Activated T-helper 1 cell treated with anti-CD3 and anti-CD28 coated beads, Interleukin-12 subunit alpha, Interleukin-12 subunit beta, Interleukin-2, Interleukin-4 antibody, amounts not matched to agents 30 ng/mL and 10 ng/mL and 1 ng/mL, durations not matched to agents 14 hours and 24 hours and 36 hours (primary cell): ENCODE data around the gene FSCB. TPM values are rescaled to one million over a fixed set of nuclear protein-coding genes. Genes with fewer than 3 reads are reported as not detected.
"Not testable (repeated sequence)": the region's sequence is repeated elsewhere in the genome, so short reads cannot be mapped to it uniquely, and the experiment has no call there.

Source experiments
- DNase-seq: peaks from one replicate; pipeline ENCODE4 v3.0.0; 2021; ENCODE audit warnings: low spot score
- H3K27ac Mint-ChIP-seq: one replicate; pipeline ENCODE4 v1.8.0; 2021; ENCODE audit warnings: mild to moderate bottlenecking, mixed read lengths
- H3K27me3 Mint-ChIP-seq: one replicate; pipeline ENCODE4 v1.8.0; 2022; ENCODE audit warnings: mild to moderate bottlenecking, moderate library complexity, mixed read lengths; ENCODE audit not compliant: insufficient read depth
- H3K36me3 Mint-ChIP-seq: one replicate; pipeline ENCODE4 v1.8.0; 2021; ENCODE audit warnings: low read depth, mixed read lengths
- H3K4me1 Mint-ChIP-seq: one replicate; pipeline ENCODE4 v1.8.0; 2021; ENCODE audit warnings: low read depth, mixed read lengths
- H3K4me3 Mint-ChIP-seq: one replicate; pipeline ENCODE4 v1.8.0; 2021; ENCODE audit warnings: mild to moderate bottlenecking, moderate library complexity, mixed read lengths
- H3K9me3 Mint-ChIP-seq: one replicate; pipeline ENCODE4 v1.8.0; 2021; ENCODE audit warnings: mixed read lengths
- intact Hi-C: fragments of 100-400 bp; cut with micrococcal nuclease; formaldehyde crosslinking; loops from one replicate; pipeline ENCODE4 v1.15.1; 2024
- total RNA-seq: library from RNA; stranded (reverse); gene quantifications from 2 replicates; pipeline ENCODE4 v1.2.3, GENCODE V29; 2022

Gene FSCB, protein sequence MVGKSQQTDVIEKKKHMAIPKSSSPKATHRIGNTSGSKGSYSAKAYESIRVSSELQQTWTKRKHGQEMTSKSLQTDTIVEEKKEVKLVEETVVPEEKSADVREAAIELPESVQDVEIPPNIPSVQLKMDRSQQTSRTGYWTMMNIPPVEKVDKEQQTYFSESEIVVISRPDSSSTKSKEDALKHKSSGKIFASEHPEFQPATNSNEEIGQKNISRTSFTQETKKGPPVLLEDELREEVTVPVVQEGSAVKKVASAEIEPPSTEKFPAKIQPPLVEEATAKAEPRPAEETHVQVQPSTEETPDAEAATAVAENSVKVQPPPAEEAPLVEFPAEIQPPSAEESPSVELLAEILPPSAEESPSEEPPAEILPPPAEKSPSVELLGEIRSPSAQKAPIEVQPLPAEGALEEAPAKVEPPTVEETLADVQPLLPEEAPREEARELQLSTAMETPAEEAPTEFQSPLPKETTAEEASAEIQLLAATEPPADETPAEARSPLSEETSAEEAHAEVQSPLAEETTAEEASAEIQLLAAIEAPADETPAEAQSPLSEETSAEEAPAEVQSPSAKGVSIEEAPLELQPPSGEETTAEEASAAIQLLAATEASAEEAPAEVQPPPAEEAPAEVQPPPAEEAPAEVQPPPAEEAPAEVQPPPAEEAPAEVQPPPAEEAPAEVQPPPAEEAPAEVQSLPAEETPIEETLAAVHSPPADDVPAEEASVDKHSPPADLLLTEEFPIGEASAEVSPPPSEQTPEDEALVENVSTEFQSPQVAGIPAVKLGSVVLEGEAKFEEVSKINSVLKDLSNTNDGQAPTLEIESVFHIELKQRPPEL
- total RNA-seq, result not detected in 2 replicates

DNA sequence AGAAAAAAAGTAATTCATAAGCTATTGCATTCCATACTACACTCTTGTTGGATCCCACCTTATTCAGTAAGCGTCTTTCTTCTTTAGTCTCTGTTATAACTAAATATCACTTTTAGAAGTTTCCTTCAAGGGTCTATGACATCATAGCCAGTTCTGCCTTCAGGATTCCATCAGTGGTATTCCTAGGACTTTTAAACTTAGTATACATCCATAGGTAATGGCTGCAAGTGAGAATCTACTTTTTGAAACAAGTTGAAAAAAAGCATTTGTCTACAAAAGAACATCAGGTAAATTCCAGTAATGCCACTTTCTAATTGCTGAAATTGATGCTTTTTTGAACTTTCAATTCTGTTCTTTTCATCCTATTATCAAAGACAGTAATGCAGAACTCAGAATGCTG lies at the start of gene FSCB:
Gene FSCB, minus strand, starts transcription at position 101 of the 400 bp plus-strand sequence. CDS start 296 bp downstream, outside the sequence.
- Mint-ChIP-seq H3K4me3 (no peak within 1 kb of the TSS), H3K9me3 (peaks cover 5% of the 10 kb centered on the region), H3K27me3 (no peaks in the 10 kb centered on the region), H3K36me3 (no peaks in the 10 kb centered on the region), H3K27ac (no peak within 1 kb of the TSS), H3K4me1 (no peaks in the 10 kb centered on the region)
- no peak for DNase-seq
- intact Hi-C loops, result no loop called here

GRCh38 chr14:44531658-44532057 lies 24.6 kb upstream of the FSCB start:
- Mint-ChIP-seq H3K36me3 (no peaks in the 10 kb centered on the region), H3K4me1 (no peaks in the 10 kb centered on the region), H3K9me3 (peaks cover 5% of the 10 kb centered on the region), H3K27ac (no peak overlapping the region), H3K4me3 (no peak overlapping the region), H3K27me3 (no peaks in the 10 kb centered on the region)
- intact Hi-C loops, result no loop called here
- DNase-seq, result no peak

- intact Hi-C loops, result no loop called here
- Mint-ChIP-seq H3K4me1 (no peaks in the 10 kb centered on the region), H3K4me3 (no peak overlapping the region), H3K27ac (no peak overlapping the region), H3K27me3 (no peaks in the 10 kb centered on the region), H3K9me3 (peaks cover 5% of the 10 kb centered on the region), H3K36me3 (no peaks in the 10 kb centered on the region)
- DNase-seq, result no peak
Observed at GRCh38 chr14:44530475-44530874, 23.4 kb upstream of the FSCB start.

DNA sequence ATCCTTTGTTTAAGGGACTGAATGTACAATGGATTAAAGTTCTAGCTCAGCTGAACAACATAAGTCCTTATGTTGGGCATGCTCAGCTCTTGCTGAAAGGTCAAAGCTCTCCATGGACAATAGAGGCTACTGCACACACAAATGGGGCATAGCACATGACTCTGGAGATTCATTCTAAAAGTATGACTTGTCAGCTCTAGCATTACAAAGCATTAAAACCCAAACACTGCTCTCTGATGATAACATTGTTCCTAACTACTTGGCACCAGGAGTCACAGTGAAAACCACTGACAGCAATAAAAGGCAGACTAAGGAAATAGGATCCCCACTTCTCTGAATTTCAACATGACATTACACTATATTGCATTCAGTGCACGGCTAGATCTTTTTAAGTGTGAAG lies 21.9 kb upstream of the FSCB start:
- intact Hi-C loops, result no loop called here
- Mint-ChIP-seq H3K27me3 (no peaks in the 10 kb centered on the region), H3K9me3 (peaks cover 5% of the 10 kb centered on the region), H3K27ac (no peak overlapping the region), H3K4me3 (no peak overlapping the region), H3K36me3 (no peaks in the 10 kb centered on the region), H3K4me1 (no peaks in the 10 kb centered on the region)
- no peak for DNase-seq

- Mint-ChIP-seq H3K27me3 (no peaks in the 10 kb centered on the region), H3K4me1 (no peaks in the 10 kb centered on the region), H3K36me3 (no peaks in the 10 kb centered on the region), H3K27ac (no peak overlapping the region), H3K4me3 (no peak overlapping the region), H3K9me3 (no peaks in the 10 kb centered on the region)
- no peak for DNase-seq
- intact Hi-C loops, result no loop called here
Observed at GRCh38 chr14:44528180-44528579, 21.1 kb upstream of the FSCB start.

- no peaks in the 10 kb centered on the region for H3K36me3 Mint-ChIP-seq
- H3K27ac Mint-ChIP-seq, result no peak overlapping the region
- DNase-seq, result no peak
- H3K4me1 Mint-ChIP-seq, result no peaks in the 10 kb centered on the region
- intact Hi-C loops, result no loop called here
- H3K4me3 Mint-ChIP-seq, result no peak overlapping the region
- H3K27me3 Mint-ChIP-seq, result no peaks in the 10 kb centered on the region
- no peaks in the 10 kb centered on the region for H3K9me3 Mint-ChIP-seq
Observed at GRCh38 chr14:44525237-44525636, 18.2 kb upstream of the FSCB start.

GRCh38 chr14:44515668-44516067 lies 8.6 kb upstream of the FSCB start:
- DNase-seq, H3K4me3 Mint-ChIP-seq, H3K36me3 Mint-ChIP-seq, H3K4me1 Mint-ChIP-seq, H3K27ac Mint-ChIP-seq, H3K27me3 Mint-ChIP-seq, intact Hi-C loops: not testable (repeated sequence)
- H3K9me3 Mint-ChIP-seq, result peaks cover 19% of the 10 kb centered on the region

DNA sequence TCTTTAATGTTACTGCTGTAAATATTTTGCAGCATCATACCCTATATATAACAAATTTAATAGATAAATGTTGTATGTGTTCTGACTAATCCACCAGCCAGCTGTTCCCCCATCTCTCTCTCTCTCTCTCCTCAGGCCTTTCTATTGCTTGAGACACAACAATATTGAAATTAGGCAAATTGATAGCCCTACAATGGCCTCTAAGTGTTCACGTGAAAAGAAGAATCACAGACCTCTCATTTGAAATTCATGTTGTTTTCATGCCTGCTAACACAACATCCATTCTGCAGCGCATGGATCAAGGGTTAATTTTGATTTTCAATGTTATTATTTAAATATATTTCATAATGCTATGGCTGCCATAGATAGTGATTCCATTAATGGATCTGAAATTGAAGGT lies 1.8 kb upstream of the FSCB start:
- Mint-ChIP-seq H3K36me3 (no peaks in the 10 kb centered on the region), H3K4me3 (no peak overlapping the region), H3K27ac (no peak overlapping the region), H3K9me3 (peaks cover 15% of the 10 kb centered on the region), H3K27me3 (no peaks in the 10 kb centered on the region), H3K4me1 (no peaks in the 10 kb centered on the region)
- intact Hi-C loops, result no loop called here
- no peak for DNase-seq

GRCh38 chr14:44505588-44505987 lies 1.5 kb downstream of the FSCB start:
- DNase-seq, result no peak
- no peak overlapping the region for H3K27ac Mint-ChIP-seq
- H3K27me3 Mint-ChIP-seq, result no peaks in the 10 kb centered on the region
- intact Hi-C loops, result no loop called here
- H3K9me3 Mint-ChIP-seq, result peaks cover 5% of the 10 kb centered on the region
- H3K4me1 Mint-ChIP-seq, result no peaks in the 10 kb centered on the region
- no peak overlapping the region for H3K4me3 Mint-ChIP-seq
- H3K36me3 Mint-ChIP-seq, result no peaks in the 10 kb centered on the region

DNA sequence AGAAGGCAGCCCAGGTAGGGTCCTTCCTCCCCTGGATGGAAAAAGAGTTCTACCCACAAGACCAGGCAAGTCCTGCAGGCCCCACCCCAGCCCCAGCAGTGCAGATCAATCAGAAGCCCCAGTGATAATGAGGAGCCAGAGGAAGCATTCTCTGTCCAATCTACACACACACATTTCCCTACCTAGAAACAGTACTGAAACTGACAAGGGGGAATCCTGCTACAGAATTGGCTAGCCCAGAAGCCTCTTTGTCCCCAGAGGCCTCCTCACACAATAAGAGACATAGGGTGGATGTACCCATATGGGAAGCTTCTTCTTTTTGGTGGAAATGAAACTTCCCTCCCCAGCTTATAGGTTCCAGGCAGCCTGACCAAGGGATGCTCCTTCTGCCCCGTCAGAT lies 9.9 kb downstream of the FSCB start:
- Mint-ChIP-seq H3K27me3 (no peaks in the 10 kb centered on the region), H3K36me3 (no peaks in the 10 kb centered on the region), H3K4me1 (no peaks in the 10 kb centered on the region), H3K4me3 (no peak overlapping the region), H3K9me3 (peaks cover 4% of the 10 kb centered on the region), H3K27ac (no peak overlapping the region)
- intact Hi-C loops, result no loop called here
- no peak for DNase-seq

- Mint-ChIP-seq H3K36me3 (no peaks in the 10 kb centered on the region), H3K4me3 (no peak overlapping the region), H3K27ac (no peak overlapping the region), H3K4me1 (no peaks in the 10 kb centered on the region), H3K27me3 (no peaks in the 10 kb centered on the region), H3K9me3 (peaks cover 12% of the 10 kb centered on the region)
- DNase-seq, result no peak
- intact Hi-C loops, result no loop called here
Observed at GRCh38 chr14:44494137-44494536, 12.9 kb downstream of the FSCB start.

- intact Hi-C loops, result no loop called here
- Mint-ChIP-seq H3K27ac (no peak overlapping the region), H3K9me3 (peaks cover 18% of the 10 kb centered on the region), H3K27me3 (no peaks in the 10 kb centered on the region), H3K4me3 (no peak overlapping the region), H3K4me1 (no peaks in the 10 kb centered on the region), H3K36me3 (no peaks in the 10 kb centered on the region)
- DNase-seq, result no peak
Observed at GRCh38 chr14:44490966-44491365, 16.1 kb downstream of the FSCB start.

GRCh38 chr14:44477953-44478352 lies 29.1 kb downstream of the FSCB start:
- Mint-ChIP-seq H3K9me3 (peaks cover 10% of the 10 kb centered on the region), H3K36me3 (no peaks in the 10 kb centered on the region), H3K4me3 (no peak overlapping the region), H3K4me1 (no peaks in the 10 kb centered on the region), H3K27me3 (no peaks in the 10 kb centered on the region), H3K27ac (no peak overlapping the region)
- intact Hi-C loops, result no loop called here
- DNase-seq, result no peak
